Lower leg skin (tissue), 3 donors: ENCODE measurements around the gene QPCTL.
A peak's percentile ranks its signal among the peaks of the same experiment; 100 is the strongest.

Experiments
- CTCF ChIP-seq, 3 donors: fragments of 450-650 bp; IDR thresholded peaks; one replicate each; pipeline ENCODE4 v1.5.1; 2016; ENCODE audit warnings: antibody characterized with exemption in 3 of 3, mild to moderate bottlenecking in 3 of 3, moderate library complexity in 2 of 3
- POLR2A ChIP-seq, 2 donors: fragments of 450-650 bp; IDR thresholded peaks; one replicate each; pipeline ENCODE4 v1.6.1; 2016 to 2017; ENCODE audit warnings: antibody characterized with exemption in 2 of 2, mild to moderate bottlenecking in 1 of 2, moderate library complexity in 1 of 2

GRCh38 chr19:45643024-45643926, 49.2 kb upstream of the QPCTL start:
- TF ChIP-seq CTCF (IDR thresholded peaks at IDR 0.05) = peak in 1 of 3 donors; percentile 95
- TF ChIP-seq POLR2A (IDR thresholded peaks at IDR 0.05) = no peak
